IMR-90 (cell line): Measurements from ENCODE around the gene CASP8. TPM values are rescaled to one million over a fixed set of nuclear protein-coding genes. Genes with fewer than 3 reads are reported as not detected.

Experiments used
- ATAC-seq: fragments of 200-7000 bp; cut with Tn5 transposase; 2 replicates; pipeline ENCODE4 v1.9.1; 2020; ENCODE audit warnings: low read depth, mild to moderate bottlenecking, moderate library complexity
- BruUV-seq: library from RNA; stranded (reverse); fragments of 400-500 nt; replicated peaks from 2 replicates; lab custom pipeline; 2021; lab: Mats Ljungman, UMichigan
- CTCF ChIA-PET: fragments of 300-600 bp; formaldehyde crosslinking; extraction: SDS; loops from one replicate; lab custom pipeline; 2021; ENCODE audit warnings: antibody characterized with exemption; lab: Yijun Ruan, JAX
- POLR2A ChIA-PET: fragments of 300-600 bp; sonication (Branson Sonifier 250); formaldehyde crosslinking; loops from one replicate; lab custom pipeline; 2022; ENCODE audit warnings: antibody characterized with exemption; ENCODE audit not compliant: unreplicated experiment; lab: Charles Lee
- DNase-seq: peaks from one replicate; pipeline ENCODE4 v3.0.0; 2013
- H2AFZ ChIP-seq: replicated peaks from 2 replicates; pipeline ENCODE3; 2013; ENCODE audit warnings: low read length, mild to moderate bottlenecking; ENCODE audit not compliant: poor library complexity
- H2AK5ac ChIP-seq: 2 replicates; pipeline ENCODE4 v1.6.1; 2013; ENCODE audit warnings: low read depth, low read length, inconsistent platforms
- H2AK9ac ChIP-seq: replicated peaks from 2 replicates; pipeline ENCODE3; 2013; ENCODE audit warnings: mild to moderate bottlenecking, low read depth, low read length, moderate library complexity; ENCODE audit not compliant: poor library complexity
- H2BK120ac ChIP-seq: 2 replicates; pipeline ENCODE4 v1.6.1; 2013; ENCODE audit warnings: low read depth, low read length, inconsistent platforms
- H2BK15ac ChIP-seq: 3 replicates; pipeline ENCODE4 v1.6.1; 2013; ENCODE audit warnings: low read depth, low read length, inconsistent platforms
- H2BK20ac ChIP-seq: 2 replicates; pipeline ENCODE4 v1.6.1; 2013; ENCODE audit warnings: low read depth, mild to moderate bottlenecking, inconsistent platforms, low read length, moderate library complexity
- H2BK5ac ChIP-seq: 2 replicates; pipeline ENCODE4 v1.6.1; 2013; ENCODE audit warnings: mild to moderate bottlenecking, low read depth, low read length, inconsistent platforms; ENCODE audit not compliant: poor library complexity, severe bottlenecking
- H3K14ac ChIP-seq: replicated peaks from 2 replicates; pipeline ENCODE4 v1.6.1; 2013; ENCODE audit warnings: low read depth, low read length, inconsistent platforms
- H3K18ac ChIP-seq: 2 replicates; pipeline ENCODE4 v1.6.1; 2013; ENCODE audit warnings: low read depth, low read length, control low read depth
- H3K23ac ChIP-seq: 2 replicates; pipeline ENCODE4 v1.6.1; 2013; ENCODE audit warnings: low read depth, low read length, inconsistent platforms
- H3K27ac ChIP-seq: 2 replicates; pipeline ENCODE4 v1.5.1; 2013; ENCODE audit warnings: mild to moderate bottlenecking, control low read depth, low read length; ENCODE audit not compliant: insufficient read depth
- H3K27me3 ChIP-seq: 2 replicates; pipeline ENCODE4 v1.6.1; 2013; ENCODE audit warnings: low read length; ENCODE audit not compliant: control insufficient read depth, insufficient read depth
- H3K36me3 ChIP-seq: 2 replicates; pipeline ENCODE4 v1.6.1; 2013; ENCODE audit warnings: low read length, mixed read lengths; ENCODE audit not compliant: control insufficient read depth, insufficient read depth
- H3K4ac ChIP-seq: 2 replicates; pipeline ENCODE4 v1.6.1; 2013; ENCODE audit warnings: low read depth, low read length, inconsistent platforms
- H3K4me1 ChIP-seq: 2 replicates; pipeline ENCODE4 v1.6.1; 2013; ENCODE audit warnings: low read length, mixed read lengths; ENCODE audit not compliant: control insufficient read depth, insufficient read depth
- H3K4me2 ChIP-seq: 2 replicates; pipeline ENCODE4 v1.6.1; 2013; ENCODE audit warnings: low read depth, mild to moderate bottlenecking, control low read depth, low read length, moderate library complexity
- H3K4me3 ChIP-seq: 2 replicates; pipeline ENCODE4 v1.5.1; 2013; ENCODE audit warnings: low read depth, mild to moderate bottlenecking, control low read depth, low read length, moderate library complexity; ENCODE audit not compliant: insufficient read depth
- H3K56ac ChIP-seq: 2 replicates; pipeline ENCODE4 v1.6.1; 2013; ENCODE audit warnings: low read length, inconsistent platforms; ENCODE audit not compliant: insufficient read depth; ENCODE audit errors: extremely low read depth
- H3K79me1 ChIP-seq, 2 experiments: 2 replicates each; pipeline ENCODE4 v1.6.1; 2013; ENCODE audit warnings: low read length in 2 of 2, inconsistent platforms in 1 of 2, low read depth in 1 of 2
- H3K9ac ChIP-seq: 2 replicates; pipeline ENCODE4 v1.6.1; 2013; ENCODE audit warnings: low read depth, low read length, control low read depth
- H3K9me1 ChIP-seq: 2 replicates; pipeline ENCODE4 v1.6.1; 2013; ENCODE audit warnings: low read length, inconsistent platforms; ENCODE audit not compliant: insufficient read depth
- H3K9me3 ChIP-seq: 2 replicates; pipeline ENCODE4 v1.6.1; 2013; ENCODE audit warnings: low read length; ENCODE audit not compliant: control insufficient read depth, insufficient read depth
- H4K20me1 ChIP-seq: 2 replicates; pipeline ENCODE4 v1.6.1; 2013; ENCODE audit warnings: low read length, inconsistent platforms; ENCODE audit not compliant: insufficient read depth
- H4K5ac ChIP-seq: 2 replicates; pipeline ENCODE4 v1.6.1; 2013; ENCODE audit warnings: mild to moderate bottlenecking, low read depth, low read length, control low read depth
- H4K8ac ChIP-seq, 2 experiments: 2 replicates each; pipeline ENCODE4 v1.6.1; 2013; ENCODE audit warnings: low read depth in 2 of 2, low read length in 2 of 2, control low read depth in 1 of 2, inconsistent platforms in 1 of 2
- H4K91ac ChIP-seq: 2 replicates; pipeline ENCODE4 v1.6.1; 2013; ENCODE audit warnings: low read depth, low read length, inconsistent platforms; ENCODE audit not compliant: insufficient read depth
- CTCF ChIP-seq: conservative IDR thresholded peaks from 2 replicates; pipeline ENCODE4 v1.5.1; 2012; ENCODE audit warnings: mild to moderate bottlenecking, low read depth, low read length, improper control_type of control experiment
- POLR2A ChIP-seq: IDR thresholded peaks from 2 replicates; pipeline ENCODE4 v1.6.1; 2012; ENCODE audit warnings: mild to moderate bottlenecking, low read depth, low read length
- RCOR1 ChIP-seq: IDR thresholded peaks from 2 replicates; pipeline ENCODE4 v1.6.1; 2012; ENCODE audit warnings: mild to moderate bottlenecking, low read length, improper control_type of control experiment; ENCODE audit not compliant: insufficient replicate concordance
- WGBS, 2 experiments: methylation state at CpG; one replicate each; pipeline versions ENCODE4 v1.1.5 to v1.1.7; 2013; ENCODE audit warnings: missing lambda C conversion rate in 2 of 2; ENCODE audit not compliant: insufficient read length in 1 of 2; ENCODE audit errors: extremely low coverage in 2 of 2; 5-methylcytosine and 5-hydroxymethylcytosine counted together
- dilution Hi-C: fragments of 300-500 bp; cut with HindIII; formaldehyde crosslinking; loops from one replicate; pipeline ENCODE4 v1.14.3; 2018; ENCODE audit warnings: low sequenced_read_pairs; ENCODE audit not compliant: unreplicated experiment
- in situ Hi-C: fragments of 300-500 bp; cut with MboI; formaldehyde crosslinking; loops from 3 replicates; pipeline ENCODE4 v1.14.3; 2019; ENCODE audit warnings: low sequenced_read_pairs, inconsistent platforms, mixed read lengths
- intact Hi-C: fragments of 100-400 bp; cut with micrococcal nuclease; formaldehyde crosslinking; loops from 2 replicates; pipeline ENCODE4 v1.10.0; 2022
- polyA plus RNA-seq, 3 experiments: library from polyadenylated mRNA; depleted of rRNA; stranded (reverse); fragments of >200 nt; gene quantifications; 2 replicates each; pipeline ENCODE4 v1.2.3, GENCODE V29; 2012; ENCODE audit warnings: low replicate concordance in 1 of 3
- total RNA-seq: library from RNA; depleted of rRNA; stranded (reverse); fragments of >200 nt; gene quantifications from 2 replicates; pipeline ENCODE4 v1.2.3, GENCODE V29; 2012
- TF ChIP-seq, protein P1 (sequence below): fragments of 150-350 bp; IDR thresholded peaks from 2 replicates; pipeline ENCODE4 v1.6.1; 2017; ENCODE audit warnings: mild to moderate bottlenecking, antibody characterized with exemption, low read length, low read depth

CASP8 gene
- total and polyA plus RNA-seq, 2 of the 4 experiments (the other 2 are of a cell fraction): 13.1 to 17.0 TPM

DNA sequence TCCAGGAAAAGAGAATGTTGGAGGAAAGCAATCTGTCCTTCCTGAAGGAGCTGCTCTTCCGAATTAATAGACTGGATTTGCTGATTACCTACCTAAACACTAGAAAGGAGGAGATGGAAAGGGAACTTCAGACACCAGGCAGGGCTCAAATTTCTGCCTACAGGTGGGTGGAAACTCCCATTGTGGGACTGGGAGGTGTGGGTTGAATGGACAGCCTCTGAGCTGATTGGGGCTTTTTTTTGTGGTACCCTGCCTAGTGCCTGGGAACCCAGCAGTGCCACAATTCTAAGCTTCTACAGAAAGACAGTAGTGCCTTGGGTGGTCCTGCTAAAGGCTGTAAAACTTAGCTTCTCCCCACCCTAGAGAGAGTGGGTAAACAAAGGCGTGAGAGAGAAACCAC lies 6.3 kb downstream of the CASP8 start:
- no peak overlapping the region for H2BK5ac ChIP-seq
- ATAC-seq (no peak), DNase-seq (no peak)
- H3K36me3 ChIP-seq: peaks cover 21% of the 10 kb centered on the region
- no peak overlapping the region for H2BK20ac ChIP-seq
- no peak overlapping the region for H3K27ac ChIP-seq
- no peak overlapping the region for H2AK5ac ChIP-seq
- intact Hi-C loops (no loop called here), dilution Hi-C loops (no loop called here), in situ Hi-C loops (no loop called here)
- no peak overlapping the region for H3K9ac ChIP-seq
- H3K4me2 ChIP-seq: no peak overlapping the region
- H3K14ac ChIP-seq: no peak overlapping the region
- H4K91ac ChIP-seq: no peak overlapping the region
- H3K9me1 ChIP-seq: 0 out of 2 replicates have a peak, but pooled peaks cover under 1% of the 10 kb centered on the region
- H3K4ac ChIP-seq: no peak overlapping the region
- BruUV-seq: no TSS peak
- no peak overlapping the region for H2AK9ac ChIP-seq
- no peaks in the 10 kb centered on the region for H3K9me3 ChIP-seq
- no peaks in the 10 kb centered on the region for H4K20me1 ChIP-seq
- POLR2A ChIA-PET: no interaction called here
- H3K4me3 ChIP-seq: no peak overlapping the region
- CTCF ChIA-PET: no interaction called here
- H3K18ac ChIP-seq: no peak overlapping the region
- no CpG with 5 or more reads among the region's 2 CpGs for WGBS, 2 experiments
- H2BK120ac ChIP-seq: no peak overlapping the region
- H2BK15ac ChIP-seq: no peak overlapping the region
- no peak overlapping the region for H4K8ac ChIP-seq
- no peak overlapping the region for H3K23ac ChIP-seq
- no peak overlapping the region for H3K56ac ChIP-seq
- H4K5ac ChIP-seq: no peak overlapping the region
- no peaks in the 10 kb centered on the region for H3K27me3 ChIP-seq
- H2AFZ ChIP-seq: no peak overlapping the region
- no peaks in the 10 kb centered on the region for H3K4me1 ChIP-seq
- H3K79me1 ChIP-seq: peaks cover 23 to 24% of the 10 kb centered on the region in 2 experiments
- TF ChIP-seq POLR2A: no peak
- TF ChIP-seq, protein P1, sequence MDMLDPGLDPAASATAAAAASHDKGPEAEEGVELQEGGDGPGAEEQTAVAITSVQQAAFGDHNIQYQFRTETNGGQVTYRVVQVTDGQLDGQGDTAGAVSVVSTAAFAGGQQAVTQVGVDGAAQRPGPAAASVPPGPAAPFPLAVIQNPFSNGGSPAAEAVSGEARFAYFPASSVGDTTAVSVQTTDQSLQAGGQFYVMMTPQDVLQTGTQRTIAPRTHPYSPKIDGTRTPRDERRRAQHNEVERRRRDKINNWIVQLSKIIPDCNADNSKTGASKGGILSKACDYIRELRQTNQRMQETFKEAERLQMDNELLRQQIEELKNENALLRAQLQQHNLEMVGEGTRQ: no peak
- TF ChIP-seq CTCF: no peak
- no peak for TF ChIP-seq RCOR1
